Trophoblast cell (in vitro differentiated cells and primary cell): ENCODE results near the gene FRMD5.

Experiments
- DNase-seq, 2 donors: peaks; one replicate each; pipeline ENCODE4 v3.0.0-alpha.2; 2016
- H2AFZ ChIP-seq: 2 replicates; pipeline ENCODE4 v1.6.1; 2013; ENCODE audit warnings: low read length, moderate library complexity, mild to moderate bottlenecking; ENCODE audit not compliant: insufficient read depth, poor library complexity
- H2AK5ac ChIP-seq: 2 replicates; pipeline ENCODE4 v1.6.1; 2013; ENCODE audit warnings: mild to moderate bottlenecking, low read length
- H2BK120ac ChIP-seq: 2 replicates; pipeline ENCODE4 v1.6.1; 2013; ENCODE audit warnings: low read length, mild to moderate bottlenecking, moderate library complexity; ENCODE audit not compliant: insufficient read depth, poor library complexity
- H2BK12ac ChIP-seq: 2 replicates; pipeline ENCODE4 v1.6.1; 2013; ENCODE audit warnings: mild to moderate bottlenecking, low read length, moderate library complexity
- H2BK5ac ChIP-seq: 2 replicates; pipeline ENCODE4 v1.6.1; 2013; ENCODE audit warnings: low read length, low read depth, moderate library complexity, mild to moderate bottlenecking; ENCODE audit not compliant: poor library complexity
- H3K14ac ChIP-seq: 2 replicates; pipeline ENCODE4 v1.6.1; 2013; ENCODE audit warnings: mild to moderate bottlenecking, low read length
- H3K18ac ChIP-seq: 2 replicates; pipeline ENCODE4 v1.6.1; 2013; ENCODE audit warnings: mild to moderate bottlenecking, low read length
- H3K23ac ChIP-seq: 2 replicates; pipeline ENCODE4 v1.6.1; 2013; ENCODE audit warnings: low read length
- H3K27ac ChIP-seq: 2 replicates; pipeline ENCODE4 v1.5.1; 2013; ENCODE audit warnings: low read depth, mild to moderate bottlenecking, inconsistent platforms, low read length, moderate library complexity
- H3K27me3 ChIP-seq: 2 replicates; pipeline ENCODE4 v1.6.1; 2013; ENCODE audit warnings: inconsistent platforms, mild to moderate bottlenecking, low read length, moderate library complexity; ENCODE audit not compliant: insufficient read depth
- H3K36me3 ChIP-seq, 2 experiments: 1 replicate in 1 of 2; 2 replicates in 1 of 2; pipeline ENCODE4 v1.6.1; 2013; ENCODE audit warnings: low read length in 2 of 2, mild to moderate bottlenecking in 2 of 2, moderate library complexity in 1 of 2; ENCODE audit not compliant: insufficient read depth in 2 of 2, control insufficient read depth in 1 of 2
- H3K4ac ChIP-seq: 2 replicates; pipeline ENCODE4 v1.6.1; 2013; ENCODE audit warnings: low read depth, mild to moderate bottlenecking, low read length, moderate library complexity
- H3K4me1 ChIP-seq, 2 experiments: 1 replicate in 1 of 2; 2 replicates in 1 of 2; pipeline ENCODE4 v1.6.1; 2013; ENCODE audit warnings: low read length in 2 of 2, mild to moderate bottlenecking in 2 of 2, moderate library complexity in 1 of 2; ENCODE audit not compliant: insufficient read depth in 2 of 2, control insufficient read depth in 1 of 2
- H3K4me2 ChIP-seq: 2 replicates; pipeline ENCODE4 v1.6.1; 2013; ENCODE audit warnings: inconsistent platforms, mild to moderate bottlenecking, low read length, moderate library complexity
- H3K4me3 ChIP-seq: 2 replicates; pipeline ENCODE4 v1.5.1; 2013; ENCODE audit warnings: mild to moderate bottlenecking, low read depth, low read length, inconsistent platforms
- H3K79me1 ChIP-seq: one replicate; pipeline ENCODE4 v1.6.1; 2013; ENCODE audit warnings: low read length
- H3K79me2 ChIP-seq: 2 replicates; pipeline ENCODE4 v1.6.1; 2013; ENCODE audit warnings: low read length, mild to moderate bottlenecking; ENCODE audit not compliant: control insufficient read depth, insufficient read depth, poor library complexity
- H3K9ac ChIP-seq: 2 replicates; pipeline ENCODE4 v1.6.1; 2013; ENCODE audit warnings: mild to moderate bottlenecking, low read length
- H3K9me3 ChIP-seq: 2 replicates; pipeline ENCODE4 v1.6.1; 2013; ENCODE audit warnings: low read depth, mild to moderate bottlenecking, control low read depth, inconsistent platforms, low read length; ENCODE audit not compliant: insufficient read depth
- H4K12ac ChIP-seq: 2 replicates; pipeline ENCODE4 v1.6.1; 2013; ENCODE audit warnings: low read depth, mild to moderate bottlenecking, low read length, moderate library complexity
- H4K8ac ChIP-seq: 2 replicates; pipeline ENCODE4 v1.6.1; 2013; ENCODE audit warnings: low read depth, mild to moderate bottlenecking, low read length, moderate library complexity
- H4K91ac ChIP-seq: one replicate; pipeline ENCODE4 v1.6.1; 2013; ENCODE audit warnings: low read depth, mild to moderate bottlenecking, low read length, moderate library complexity
- WGBS: extraction: QIAGEN DNeasy Blood & Tissue Kit; methylation state at CpG from one replicate; pipeline ENCODE4 v1.1.7; 2013; ENCODE audit warnings: missing lambda C conversion rate; ENCODE audit not compliant: insufficient read length, insufficient coverage; ENCODE audit errors: extremely low coverage; 5-methylcytosine and 5-hydroxymethylcytosine counted together

Gene FRMD5

DNA sequence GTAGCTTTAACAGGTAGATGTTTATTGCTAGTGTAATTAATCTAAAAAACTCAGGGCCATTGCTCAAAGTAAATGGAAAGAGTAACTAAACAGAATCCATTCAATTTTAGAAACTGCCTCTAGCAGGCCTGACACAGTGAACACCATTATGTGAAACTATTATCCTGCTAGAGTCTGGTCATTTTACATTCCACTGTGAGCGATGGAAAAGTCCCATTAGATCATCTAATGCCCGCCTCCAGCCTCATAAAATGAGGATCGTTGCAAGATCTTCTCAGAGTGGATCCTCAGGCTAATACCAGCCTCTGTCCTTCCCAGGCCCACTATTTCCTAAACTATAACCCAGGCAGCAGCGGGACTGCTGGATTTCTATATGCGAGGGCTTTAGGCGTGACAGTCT is 260.6 kb downstream of the FRMD5 start:
- Histone ChIP-seq H2BK120ac (no peak overlapping the region), H3K4ac (no peak overlapping the region), H4K12ac (no peak overlapping the region), H3K4me2 (no peak overlapping the region), H2AFZ (no peak overlapping the region), H3K4me3 (no peak overlapping the region), H4K91ac (no peak overlapping the region), H2BK12ac (no peak overlapping the region), H4K8ac (no peak overlapping the region), H3K18ac (no peak overlapping the region), H2BK5ac (no peak overlapping the region), H3K23ac (no peak overlapping the region), H2AK5ac (no peak overlapping the region), H3K27ac (no peak overlapping the region), H3K14ac (no peak overlapping the region), H3K4me1 (peaks cover 0 to 3% of the 10 kb centered on the region in 2 experiments), H3K9me3 (no peaks in the 10 kb centered on the region), H3K79me2 (no peaks in the 10 kb centered on the region), H3K9ac (no peak overlapping the region), H3K36me3 (no peaks in the 10 kb centered on the region), H3K79me1 (no peaks in the 10 kb centered on the region), H3K27me3 (no peaks in the 10 kb centered on the region)
- WGBS, result no CpG with 5 or more reads among the region's 6 CpGs
- no peak for DNase-seq

DNA sequence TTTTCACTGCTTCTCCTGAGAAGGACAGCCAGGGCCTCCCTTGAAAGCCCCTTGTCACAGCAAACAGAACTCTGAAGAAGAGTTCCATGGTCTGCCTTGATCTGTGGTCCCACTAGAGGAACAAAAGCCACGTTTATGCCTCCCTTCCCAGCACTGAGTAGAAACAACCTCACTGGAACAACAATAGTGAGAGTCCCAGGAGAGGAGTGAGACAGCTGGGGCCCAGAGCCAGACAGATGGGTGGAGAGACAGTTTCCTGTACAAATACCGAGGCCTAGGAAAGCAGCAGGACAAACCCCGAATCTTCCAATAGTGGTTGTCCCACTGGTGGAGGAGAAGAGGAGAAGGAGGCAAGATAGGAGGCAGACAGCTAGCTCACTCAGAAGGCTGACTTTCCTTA is 262.2 kb downstream of the FRMD5 start:
- no CpG with 5 or more reads among the region's 3 CpGs for WGBS
- Histone ChIP-seq H2BK5ac (no peak overlapping the region), H2AK5ac (no peak overlapping the region), H3K4me3 (no peak overlapping the region), H2AFZ (no peak overlapping the region), H2BK120ac (no peak overlapping the region), H4K91ac (no peak overlapping the region), H3K23ac (no peak overlapping the region), H3K18ac (no peak overlapping the region), H3K79me2 (no peaks in the 10 kb centered on the region), H3K79me1 (no peaks in the 10 kb centered on the region), H3K27ac (no peak overlapping the region), H4K8ac (no peak overlapping the region), H3K4ac (no peak overlapping the region), H3K14ac (no peak overlapping the region), H3K4me2 (no peak overlapping the region), H4K12ac (no peak overlapping the region), H3K4me1 (peaks cover 0 to 3% of the 10 kb centered on the region in 2 experiments), H2BK12ac (no peak overlapping the region), H3K27me3 (no peaks in the 10 kb centered on the region), H3K9me3 (no peaks in the 10 kb centered on the region), H3K9ac (no peak overlapping the region), H3K36me3 (no peaks in the 10 kb centered on the region)
- DNase-seq, result no peak

DNA sequence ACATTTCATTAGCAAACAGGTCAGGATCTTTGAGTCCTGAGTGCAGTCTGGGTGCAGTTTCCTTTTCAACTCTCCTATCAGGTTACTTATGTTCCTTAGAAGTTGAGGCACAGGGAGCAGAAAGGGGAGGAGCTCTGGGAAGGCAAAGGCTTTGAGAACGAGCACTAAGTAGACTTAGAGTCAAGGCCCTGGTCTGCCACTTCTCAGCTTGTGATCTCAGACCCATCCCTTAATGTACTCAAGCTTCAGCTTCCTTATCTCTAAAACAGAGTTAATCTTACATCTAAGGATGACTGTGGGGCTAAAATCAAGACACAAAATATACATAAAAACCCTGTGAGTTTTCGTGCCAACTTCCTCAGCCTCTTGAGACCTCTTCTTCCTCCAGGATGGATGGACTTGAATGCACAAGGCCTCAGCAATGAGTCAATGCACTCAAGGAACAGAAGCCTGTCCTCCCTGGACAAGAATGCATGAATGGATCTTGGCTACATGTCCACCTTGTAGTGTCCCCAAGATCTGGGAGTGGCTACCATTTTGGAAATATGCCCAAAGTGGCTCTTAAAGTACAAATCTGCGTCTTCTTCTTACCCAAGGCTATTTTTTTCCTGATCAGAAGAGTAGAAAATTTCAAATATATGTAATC is 263.2 kb downstream of the FRMD5 start:
- no peaks in the 10 kb centered on the region for H3K36me3 ChIP-seq
- H3K27ac ChIP-seq, result no peak overlapping the region
- DNase-seq, result no peak
- H3K4me1 ChIP-seq, result peaks cover 0 to 3% of the 10 kb centered on the region in 2 experiments
- no peak overlapping the region for H3K4me3 ChIP-seq
- no peak overlapping the region for H2BK12ac ChIP-seq
- no peak overlapping the region for H2AFZ ChIP-seq
- no peak overlapping the region for H3K14ac ChIP-seq
- H3K9me3 ChIP-seq, result no peaks in the 10 kb centered on the region
- H3K4me2 ChIP-seq, result no peak overlapping the region
- H4K91ac ChIP-seq, result no peak overlapping the region
- no peaks in the 10 kb centered on the region for H3K79me1 ChIP-seq
- no peak overlapping the region for H3K18ac ChIP-seq
- no peaks in the 10 kb centered on the region for H3K27me3 ChIP-seq
- H4K8ac ChIP-seq, result no peak overlapping the region
- no peak overlapping the region for H2BK5ac ChIP-seq
- H3K79me2 ChIP-seq, result no peaks in the 10 kb centered on the region
- no peak overlapping the region for H3K23ac ChIP-seq
- no peak overlapping the region for H3K4ac ChIP-seq
- no peak overlapping the region for H4K12ac ChIP-seq
- WGBS, result no CpG with 5 or more reads among the region's 3 CpGs
- no peak overlapping the region for H2BK120ac ChIP-seq
- no peak overlapping the region for H2AK5ac ChIP-seq
- H3K9ac ChIP-seq, result no peak overlapping the region

DNA sequence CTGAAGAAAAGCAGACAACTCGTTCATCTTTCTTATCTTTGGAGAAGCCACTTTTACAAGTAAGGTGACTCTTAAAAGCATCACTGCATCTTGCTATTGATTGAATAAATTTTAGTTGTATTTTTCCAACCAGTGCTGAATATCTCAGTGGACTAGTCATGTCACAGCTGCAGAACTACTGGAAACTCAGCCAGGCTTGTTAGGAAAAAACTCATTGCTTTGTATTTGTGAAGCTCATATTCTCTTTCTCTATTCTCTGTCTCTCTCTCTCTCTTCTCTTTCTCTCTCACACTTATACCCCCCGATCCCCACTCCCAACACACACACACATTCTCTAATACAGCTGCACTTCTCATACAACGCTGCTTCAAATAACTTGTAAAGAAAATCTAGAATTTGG is 264.0 kb downstream of the FRMD5 start:
- Histone ChIP-seq H3K27me3 (no peaks in the 10 kb centered on the region), H3K79me2 (no peaks in the 10 kb centered on the region), H2BK120ac (no peak overlapping the region), H3K4me2 (no peak overlapping the region), H3K27ac (no peak overlapping the region), H3K79me1 (no peaks in the 10 kb centered on the region), H3K14ac (no peak overlapping the region), H2AK5ac (no peak overlapping the region), H2AFZ (no peak overlapping the region), H2BK5ac (no peak overlapping the region), H3K9me3 (no peaks in the 10 kb centered on the region), H3K23ac (no peak overlapping the region), H3K4me3 (no peak overlapping the region), H4K12ac (no peak overlapping the region), H3K9ac (no peak overlapping the region), H3K36me3 (no peaks in the 10 kb centered on the region), H3K18ac (no peak overlapping the region), H2BK12ac (no peak overlapping the region), H4K91ac (no peak overlapping the region), H3K4me1 (peaks cover 0 to 3% of the 10 kb centered on the region in 2 experiments), H4K8ac (no peak overlapping the region), H3K4ac (no peak overlapping the region)
- 98% methylated on average over 2 of the region's 3 CpGs for WGBS
- DNase-seq, result no peak
